GM18873 (cell line): ENCODE data around the gene NR2F1-AS1.
"Not testable (repeated sequence)": the region's sequence is repeated elsewhere in the genome, so short reads cannot be mapped to it uniquely, and the experiment has no call there.

Source experiments
- ATAC-seq: cut with Tn5 transposase; IDR thresholded peaks from one replicate; pipeline ENCODE4 v1.9.1; 2021; ENCODE audit warnings: mild to moderate bottlenecking, moderate library complexity, moderate number of reproducible peaks; ENCODE audit not compliant: unreplicated experiment, low FRiP score

The NR2F1-AS1 gene

DNA sequence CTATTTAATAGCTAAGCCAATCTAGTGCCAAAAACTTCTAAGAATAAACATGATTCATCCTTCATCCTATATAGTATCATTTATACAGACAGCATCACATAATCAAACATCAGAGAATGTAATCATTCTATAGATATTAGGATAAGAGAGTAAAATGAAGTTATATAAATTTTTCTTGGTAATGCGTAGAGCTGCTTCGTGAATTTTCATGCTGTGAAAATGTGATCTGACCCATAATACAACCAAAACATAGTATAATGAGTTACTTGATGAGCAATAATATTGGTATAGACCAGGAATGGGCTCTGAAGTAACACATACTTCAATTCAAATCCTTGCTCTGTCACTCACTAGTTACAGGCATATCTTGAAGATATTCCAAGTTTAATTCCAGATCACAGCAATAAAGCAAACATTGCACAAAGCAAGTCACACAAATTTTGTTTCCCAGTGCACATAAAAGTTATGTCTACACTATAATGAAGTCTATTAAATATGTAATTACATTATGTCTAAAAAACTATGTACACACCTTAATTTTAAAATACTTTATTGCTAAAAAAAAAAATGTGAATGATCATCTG is 23.9 kb downstream of the NR2F1-AS1 start:
- ATAC-seq = no peak

DNA sequence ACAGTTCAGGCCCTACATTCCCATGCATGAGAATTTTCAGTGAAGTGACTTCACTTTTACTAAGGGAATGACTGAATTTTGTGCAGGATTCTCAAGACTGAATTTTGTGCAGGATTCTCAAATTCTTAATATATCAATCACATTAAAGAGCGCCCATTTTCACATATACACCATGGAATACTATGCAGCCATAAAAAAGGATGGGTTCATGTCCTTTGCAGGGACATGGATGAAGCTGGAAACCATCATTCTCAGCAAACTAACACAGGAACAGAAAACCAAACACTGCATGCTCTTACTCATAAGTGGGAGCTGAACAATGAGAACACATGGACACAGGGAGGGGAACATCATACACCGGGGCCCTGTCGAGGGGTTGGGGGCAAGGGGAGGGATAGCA is 31.4 kb downstream of the NR2F1-AS1 start:
- ATAC-seq = not testable (repeated sequence)

DNA sequence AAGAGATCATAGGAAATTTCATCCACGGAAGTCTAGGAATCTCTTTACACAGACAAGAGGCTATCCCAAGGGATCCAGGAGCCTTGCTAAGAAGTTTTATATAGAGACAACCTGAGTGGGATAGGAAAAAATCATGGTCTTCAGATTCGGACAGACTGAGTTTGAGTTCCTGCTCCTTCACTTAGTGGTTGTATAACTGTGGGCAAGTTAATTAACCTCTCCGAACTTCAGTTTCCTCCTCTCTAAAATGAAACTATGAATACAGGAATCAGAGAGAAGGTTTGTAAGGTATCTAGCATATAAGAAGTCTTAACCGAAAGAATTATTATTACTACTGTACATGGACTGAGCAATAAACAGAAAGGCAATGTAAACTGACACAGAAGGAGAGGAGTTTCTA is 35.1 kb downstream of the NR2F1-AS1 start:
- no peak for ATAC-seq

DNA sequence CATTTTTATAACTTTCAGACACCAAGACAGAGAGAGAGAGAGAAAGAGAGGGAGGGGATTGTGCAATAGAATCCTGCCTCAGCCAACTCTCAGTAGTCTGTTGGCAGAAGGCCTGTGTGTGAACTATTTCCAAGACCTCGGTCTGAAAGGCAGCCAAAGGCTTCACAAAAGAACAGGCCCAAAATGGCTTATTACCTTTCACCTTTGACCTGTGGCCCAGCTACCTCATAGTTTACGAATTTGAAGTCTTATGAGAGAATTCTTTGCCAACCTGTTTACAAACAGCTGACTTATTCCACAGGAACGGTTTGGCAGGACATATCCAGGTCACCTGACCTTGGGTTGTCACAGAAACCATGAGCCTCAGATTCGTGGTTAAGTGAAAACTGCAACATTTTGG is 48.6 kb downstream of the NR2F1-AS1 start:
- no peak for ATAC-seq

DNA sequence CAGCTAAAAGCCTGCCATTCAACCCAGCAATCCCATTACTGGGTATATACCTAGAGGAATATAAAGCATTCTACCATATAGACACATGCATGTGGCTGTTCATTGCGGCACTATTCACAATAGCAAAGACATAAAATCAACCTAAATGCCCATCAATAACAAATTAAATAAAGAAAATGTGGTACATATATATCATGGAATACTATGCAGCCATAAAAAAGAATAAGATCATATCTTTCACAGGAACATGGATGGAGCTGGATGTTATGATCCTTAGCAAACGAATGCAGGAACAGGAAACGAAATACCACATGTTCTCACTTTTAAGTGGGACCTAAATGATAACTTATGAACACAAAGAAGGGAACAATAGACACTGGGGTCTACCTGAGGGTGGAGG is 59.2 kb downstream of the NR2F1-AS1 start:
- ATAC-seq = not testable (repeated sequence)

DNA sequence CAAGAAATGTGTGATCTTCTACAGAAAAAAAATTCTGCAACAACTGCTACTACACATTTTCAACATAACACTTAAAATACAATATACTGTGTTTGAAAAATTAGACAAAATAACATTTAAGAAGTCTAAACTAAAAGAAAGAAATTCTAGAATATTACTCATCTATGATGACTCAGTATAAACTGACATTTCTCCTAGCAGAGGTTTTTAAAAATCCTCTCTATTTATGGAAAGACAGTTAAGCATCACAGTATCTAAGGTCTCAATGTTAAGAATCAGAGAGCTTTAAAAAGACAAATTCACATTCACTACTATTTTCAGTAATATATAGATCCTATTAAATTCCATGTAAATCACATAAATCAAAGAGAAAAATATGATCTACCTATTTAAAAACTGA is 61.3 kb downstream of the NR2F1-AS1 start:
- no peak for ATAC-seq

DNA sequence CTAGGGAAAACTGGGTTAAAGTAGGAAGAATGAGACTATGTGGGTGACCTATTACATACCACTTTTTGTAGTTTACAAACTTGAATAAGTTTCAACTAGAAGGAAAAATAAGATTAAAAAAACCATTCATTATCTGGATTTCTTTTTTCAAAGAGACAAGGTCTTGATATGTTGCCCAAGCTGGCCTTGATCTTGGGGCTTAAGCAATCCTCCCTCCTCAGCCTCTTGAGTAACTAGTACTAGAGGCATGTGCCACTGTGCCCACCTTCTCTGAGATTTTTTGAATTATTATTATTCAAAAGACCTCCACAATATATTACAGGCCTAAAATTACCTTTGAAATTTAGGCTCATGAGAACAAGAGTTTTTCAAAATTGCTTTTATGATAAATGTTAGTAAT is 63.2 kb downstream of the NR2F1-AS1 start:
- ATAC-seq = no peak

DNA sequence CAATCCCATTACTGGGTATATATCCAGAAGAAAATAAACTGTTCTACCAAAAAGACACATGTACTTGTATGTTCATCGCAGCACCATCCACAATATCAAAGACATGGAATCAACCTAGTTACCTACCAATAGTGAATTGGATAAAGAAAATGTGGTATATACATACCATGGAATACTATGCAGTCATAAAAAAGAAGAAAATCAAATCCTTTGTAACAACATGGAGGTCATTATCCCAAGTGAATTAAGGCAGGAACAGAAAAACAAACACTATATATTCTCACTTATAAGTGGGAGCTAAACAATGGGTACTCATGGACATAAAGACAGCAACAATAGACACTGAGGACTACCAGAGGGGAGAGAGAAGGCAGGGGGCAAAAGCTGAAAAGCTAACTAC is 67.7 kb downstream of the NR2F1-AS1 start:
- no peak for ATAC-seq

DNA sequence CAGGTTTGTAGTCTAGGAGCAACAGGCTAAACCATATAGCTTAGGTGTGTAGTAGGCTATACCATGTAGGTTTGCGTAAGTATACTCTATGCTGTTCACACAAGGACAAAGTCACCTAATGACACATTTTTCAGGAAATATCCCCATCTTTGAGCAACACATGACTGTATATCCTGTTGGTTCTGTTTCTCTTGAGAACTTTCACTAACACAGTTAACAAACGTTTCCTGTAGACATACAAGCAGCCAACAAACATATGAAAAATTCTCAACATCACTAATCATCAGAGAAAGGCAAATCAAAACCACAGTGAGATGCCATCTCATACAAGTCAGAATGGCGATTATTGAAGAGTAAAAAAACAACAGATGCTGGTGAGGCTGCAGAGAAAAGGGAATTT is 68.2 kb downstream of the NR2F1-AS1 start:
- ATAC-seq = no peak

DNA sequence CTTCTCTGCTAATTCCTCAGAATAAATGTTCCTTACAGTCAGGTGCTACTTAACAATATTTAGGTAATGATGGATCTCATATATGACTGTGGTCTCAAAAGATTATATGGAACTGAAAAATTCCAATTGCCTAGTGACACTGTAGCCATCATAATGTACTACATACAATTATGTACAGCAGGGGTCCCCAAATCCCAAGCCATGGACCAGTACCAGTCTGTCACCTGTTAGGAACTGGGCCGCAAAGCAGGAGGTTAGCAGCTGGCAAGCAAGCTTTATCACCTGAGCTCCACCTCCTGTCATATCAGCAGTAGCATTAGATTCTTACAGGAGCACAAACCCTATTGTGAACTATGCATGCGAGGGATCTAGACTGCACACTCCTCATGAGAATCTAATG is 69.6 kb downstream of the NR2F1-AS1 start:
- ATAC-seq = no peak

DNA sequence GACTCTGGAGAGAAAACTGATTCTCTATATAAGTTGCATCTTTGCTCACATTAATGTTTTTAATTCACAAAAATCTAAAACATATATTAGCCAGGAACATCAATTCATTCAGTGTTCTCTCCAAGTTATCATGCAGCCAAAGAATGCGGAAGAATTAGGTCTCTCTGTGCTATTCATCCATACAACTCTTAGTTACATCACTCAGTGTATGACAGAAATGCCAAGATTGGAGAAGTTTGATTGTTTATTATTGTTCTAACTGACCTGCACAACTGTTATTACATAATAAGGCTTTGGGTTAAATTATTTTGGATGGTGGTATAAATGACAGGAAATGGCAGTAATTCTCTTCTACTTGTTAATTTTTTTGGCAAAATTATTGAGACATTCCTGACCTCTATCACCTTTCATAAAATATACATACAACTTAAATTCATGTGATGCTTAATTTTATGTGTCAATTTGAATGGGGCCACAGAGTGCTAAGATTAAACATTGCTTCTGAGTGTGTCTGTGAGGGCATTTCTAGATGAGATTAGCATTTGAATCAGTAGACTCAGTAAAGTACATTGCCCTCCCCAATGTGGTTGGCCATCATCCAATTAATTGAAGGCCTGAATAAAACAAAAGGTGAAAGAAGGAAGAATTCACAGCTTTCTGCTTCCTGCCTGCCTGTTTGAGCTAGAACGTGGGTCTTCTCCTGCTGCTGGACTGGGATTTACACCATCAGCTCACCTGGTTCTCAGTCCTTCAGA is 70.2 kb downstream of the NR2F1-AS1 start:
- ATAC-seq = no peak

DNA sequence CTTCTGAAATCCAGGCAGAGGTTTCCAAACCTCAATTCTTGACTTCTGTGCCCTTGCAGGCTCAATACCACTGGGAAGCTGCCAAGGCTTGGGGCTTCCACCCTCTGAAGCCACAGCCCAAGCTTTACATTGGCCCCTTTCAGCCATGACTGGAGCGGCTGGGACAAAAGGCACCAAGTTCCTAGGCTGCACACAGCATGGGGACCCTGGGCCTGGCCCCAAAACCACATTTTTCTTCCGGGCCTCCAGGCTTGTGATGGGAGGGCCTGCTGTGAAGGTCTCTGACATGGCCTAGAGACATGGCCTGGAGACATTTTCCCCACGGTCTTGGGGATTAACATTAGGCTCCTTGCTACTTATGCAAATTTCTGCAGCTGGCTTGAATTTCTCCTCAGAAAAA is 75.5 kb downstream of the NR2F1-AS1 start:
- ATAC-seq = not testable (repeated sequence)

DNA sequence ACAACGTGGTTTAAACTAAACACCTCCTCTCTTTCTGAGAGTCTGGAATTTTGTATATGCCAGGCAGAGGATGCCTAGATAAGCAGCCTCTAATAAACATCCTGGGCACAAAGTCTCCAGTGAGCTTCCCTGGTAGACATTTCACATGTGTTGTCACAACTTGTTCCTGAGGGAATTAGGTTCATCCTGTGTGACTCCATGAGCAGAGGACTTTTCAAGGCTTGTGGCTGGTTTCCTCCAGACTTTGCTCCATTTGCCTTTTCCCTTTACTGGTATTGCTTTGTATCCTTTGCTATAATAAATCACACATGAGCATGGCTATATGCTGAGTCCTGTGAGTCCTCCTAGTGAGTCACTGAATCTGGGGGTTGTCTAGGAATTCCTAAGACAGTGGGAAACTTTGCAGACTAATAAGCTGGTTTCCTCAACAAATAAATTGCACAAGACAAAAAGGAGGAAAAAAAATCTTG is 77.4 kb downstream of the NR2F1-AS1 start:
- ATAC-seq = no peak

DNA sequence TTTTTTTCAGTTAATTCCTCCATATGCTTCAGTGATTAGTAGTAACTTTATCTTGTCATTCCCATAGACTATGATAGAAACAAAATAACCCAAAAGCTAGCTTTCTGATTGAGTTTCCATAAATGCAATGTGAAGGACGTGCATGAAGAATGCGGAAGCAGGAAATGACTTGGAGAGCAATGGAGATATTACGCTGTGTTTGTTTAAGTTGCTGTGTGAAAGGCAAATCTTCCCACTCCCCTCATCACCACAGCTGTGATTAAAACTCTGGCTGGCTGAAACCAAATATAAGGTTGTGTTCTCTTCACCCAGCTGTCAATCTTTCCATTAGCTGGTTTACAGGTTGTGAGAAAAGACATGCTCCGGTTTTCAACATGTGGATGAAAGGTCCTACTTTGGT is 83.9 kb downstream of the NR2F1-AS1 start:
- no peak for ATAC-seq

DNA sequence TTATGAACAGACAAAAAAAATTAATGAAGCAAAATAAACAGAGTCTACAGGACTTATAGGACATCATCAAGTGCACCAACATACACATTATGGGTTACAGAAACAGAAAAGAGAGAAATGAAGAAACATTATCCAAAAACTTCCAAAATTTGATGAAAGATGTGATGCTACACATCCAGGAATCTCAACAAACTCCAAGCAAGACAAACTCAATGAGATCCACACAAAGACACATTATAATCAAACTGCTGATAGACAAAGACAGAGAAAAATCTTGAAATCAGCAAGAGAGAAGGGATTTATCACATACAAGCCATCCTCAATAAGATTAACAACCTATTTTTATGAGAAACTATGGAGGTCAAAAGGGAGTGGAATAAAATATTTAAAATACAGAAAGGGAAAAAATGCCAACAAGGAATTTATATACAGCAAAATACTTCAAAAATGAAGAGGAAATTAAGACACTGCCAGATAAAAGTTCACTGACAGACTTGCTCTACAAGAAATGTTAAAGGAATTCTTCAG is 101.0 kb downstream of the NR2F1-AS1 start:
- no peak for ATAC-seq

DNA sequence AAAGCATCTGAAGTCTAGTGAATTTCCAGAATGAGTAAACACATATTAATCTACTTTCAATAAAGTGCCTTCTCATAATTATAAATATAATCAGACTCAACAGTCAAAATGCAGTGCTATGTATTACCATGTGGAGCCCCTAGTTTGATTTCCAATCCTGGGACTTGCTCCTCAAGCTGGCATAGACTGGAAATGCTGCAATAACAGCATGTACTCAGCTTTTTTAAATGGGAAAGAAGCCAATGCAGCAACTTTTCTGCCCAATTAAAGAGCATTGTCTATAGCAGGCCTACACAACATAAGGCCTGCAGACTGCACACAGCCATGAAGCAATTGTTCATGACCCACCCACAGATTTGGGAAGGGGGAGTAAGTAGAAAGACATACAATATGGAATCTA is 103.2 kb downstream of the NR2F1-AS1 start:
- ATAC-seq = no peak

DNA sequence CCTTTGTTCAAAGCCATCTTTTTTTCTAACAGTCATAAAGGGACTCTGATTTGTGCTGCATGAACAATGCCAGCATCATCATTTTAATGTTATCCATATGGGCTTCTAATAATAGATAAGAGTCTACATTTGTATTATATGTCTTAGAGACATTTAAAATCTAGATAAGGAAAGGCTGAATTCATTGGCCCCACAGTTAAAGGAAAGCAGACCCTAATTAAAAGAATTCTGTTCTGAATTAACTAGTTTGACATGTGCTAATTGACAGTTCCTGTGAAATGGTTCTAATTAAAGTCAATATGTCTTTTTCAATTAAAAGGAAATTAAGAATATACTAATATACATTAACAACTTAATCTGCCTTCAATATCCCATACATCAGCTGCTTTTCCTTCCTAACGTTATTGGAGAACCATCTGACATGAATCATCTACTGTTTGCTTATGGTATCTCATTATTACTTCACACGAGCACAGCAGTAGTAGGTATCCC is 104.7 kb downstream of the NR2F1-AS1 start:
- ATAC-seq = no peak

DNA sequence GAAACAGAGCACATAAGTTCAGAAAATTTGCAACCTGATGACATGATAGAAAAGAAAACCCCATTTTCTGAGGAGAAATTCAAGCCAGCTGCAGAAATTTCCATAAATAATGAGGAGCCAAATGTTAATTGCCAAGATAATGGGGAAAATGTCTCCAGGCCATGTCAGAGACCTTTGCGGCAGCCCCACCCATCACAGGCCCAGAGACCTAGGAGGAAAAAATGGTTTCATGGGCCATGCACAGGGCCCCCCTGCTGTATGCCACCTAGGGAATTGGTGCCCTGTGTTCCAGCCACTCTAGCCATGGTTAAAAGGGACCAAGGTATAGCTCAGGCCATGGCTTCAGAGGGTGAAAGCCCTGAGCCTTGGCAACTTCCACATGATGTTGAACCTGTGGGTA is 118.1 kb downstream of the NR2F1-AS1 start:
- no peak for ATAC-seq

DNA sequence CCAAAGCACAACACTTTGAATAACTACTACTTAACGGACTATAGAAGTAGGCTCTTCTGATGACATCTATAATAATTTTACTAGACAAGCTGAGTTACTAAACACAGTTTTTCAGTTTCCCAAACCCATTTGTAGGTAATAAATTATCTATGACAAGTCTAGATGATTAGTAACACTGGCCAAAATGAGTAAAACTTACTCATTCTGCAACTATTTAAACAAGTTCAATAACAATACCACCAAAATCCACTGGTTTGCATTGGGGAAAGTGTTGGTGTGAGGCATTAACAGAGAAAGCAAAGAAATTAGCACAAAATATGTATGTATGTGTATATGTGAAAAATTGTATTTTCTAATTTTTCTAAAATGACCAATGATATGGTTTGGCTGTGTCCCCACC is 119.3 kb downstream of the NR2F1-AS1 start:
- ATAC-seq = no peak

DNA sequence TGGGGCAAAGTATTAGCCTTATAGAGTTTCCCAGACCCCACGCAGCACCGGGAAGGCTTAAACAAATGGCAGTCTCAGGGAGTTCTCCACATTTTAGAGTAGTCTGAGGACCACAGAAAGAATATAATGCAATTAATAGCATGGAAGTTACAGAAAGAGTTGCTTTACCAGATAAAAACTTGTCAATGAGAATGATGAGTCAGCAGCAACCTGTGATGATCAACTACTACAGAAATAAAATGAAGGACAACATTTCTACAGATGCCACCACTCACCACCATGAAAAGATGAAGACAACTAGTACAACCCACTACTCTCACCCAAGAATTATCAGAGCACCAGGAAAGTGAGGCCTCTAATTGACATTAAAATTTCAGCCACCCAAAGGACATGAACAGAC is 120.7 kb downstream of the NR2F1-AS1 start:
- ATAC-seq = no peak

DNA sequence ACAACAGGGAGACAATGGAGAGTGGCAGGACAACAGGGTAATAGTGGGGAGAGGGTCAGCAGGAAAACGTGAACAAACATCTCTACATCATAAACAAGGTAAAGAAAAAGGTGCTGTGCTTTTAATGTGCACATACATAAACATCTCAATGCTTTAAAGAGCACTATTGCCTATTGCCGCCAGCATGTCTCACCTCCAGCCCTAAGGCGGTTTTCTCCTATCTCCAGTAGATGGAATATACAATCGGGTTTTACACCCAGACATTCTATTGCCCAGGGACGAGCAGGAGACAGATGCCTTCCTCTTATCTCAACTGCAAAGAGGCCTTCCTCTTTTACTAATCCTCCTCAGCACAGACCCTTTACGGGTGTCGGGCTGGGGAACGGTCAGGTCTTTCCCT is 124.2 kb downstream of the NR2F1-AS1 start:
- not testable (repeated sequence) for ATAC-seq

DNA sequence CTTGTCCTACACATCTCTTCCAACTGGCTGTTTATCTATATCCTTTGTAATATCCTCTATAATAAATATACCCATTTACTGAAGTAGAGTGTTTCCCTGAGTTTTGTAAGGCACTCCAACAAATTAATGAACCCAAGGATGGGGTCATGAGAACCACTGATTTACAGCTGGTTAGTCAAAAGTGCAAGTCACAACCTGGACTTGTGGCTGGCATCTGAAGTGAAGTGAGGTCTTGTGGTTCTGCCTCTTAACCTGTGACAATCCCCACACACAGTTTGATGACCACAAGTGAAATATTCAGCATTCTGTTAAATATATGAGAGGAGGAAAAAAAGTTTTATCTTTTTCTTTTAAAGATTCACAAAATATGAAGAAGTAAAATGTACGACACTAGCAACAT is 126.1 kb downstream of the NR2F1-AS1 start:
- no peak for ATAC-seq
